Liver (tissue), 9 donors: Measurements from ENCODE around the gene AP1G1. TPM values are rescaled to one million over a fixed set of nuclear protein-coding genes. Genes with fewer than 3 reads are reported as not detected.
"Not testable (repeated sequence)": the region's sequence is repeated elsewhere in the genome, so short reads cannot be mapped to it uniquely, and the experiment has no call there.

ENCODE experiments used
- DNase-seq: peaks from one replicate; pipeline ENCODE4 v3.0.0-alpha.2; 2017; ENCODE audit warnings: low spot score
- H3K27ac ChIP-seq, 2 donors: one replicate each; pipeline ENCODE4 v1.7.0; 2013; ENCODE audit warnings: inconsistent platforms in 2 of 2, low read length in 2 of 2, control low read depth in 1 of 2, low read depth in 1 of 2, mild to moderate bottlenecking in 1 of 2
- H3K27me3 ChIP-seq, 4 donors: one replicate each; pipeline versions ENCODE4 v1.6.1 to v1.7.0; 2013; ENCODE audit warnings: low read length in 3 of 4, inconsistent platforms in 1 of 4, mild to moderate bottlenecking in 1 of 4, moderate library complexity in 1 of 4; ENCODE audit not compliant: control insufficient read depth in 4 of 4, insufficient read depth in 4 of 4
- H3K36me3 ChIP-seq, 4 donors: one replicate each; pipeline versions ENCODE4 v1.6.1 to v1.7.0; 2013; ENCODE audit warnings: low read length in 3 of 4, mild to moderate bottlenecking in 3 of 4, low read depth in 1 of 4, moderate library complexity in 1 of 4; ENCODE audit not compliant: control insufficient read depth in 4 of 4, insufficient read depth in 3 of 4
- H3K4me1 ChIP-seq, 4 donors: one replicate each; pipeline versions ENCODE4 v1.6.1 to v1.7.0; 2013; ENCODE audit warnings: low read length in 3 of 4, mild to moderate bottlenecking in 3 of 4, moderate library complexity in 1 of 4; ENCODE audit not compliant: control insufficient read depth in 4 of 4, insufficient read depth in 4 of 4
- H3K4me3 ChIP-seq, 3 donors: one replicate each; pipeline versions ENCODE4 v1.6.1 to v1.7.0; 2013; ENCODE audit warnings: low read length in 3 of 3, control low read depth in 1 of 3, low read depth in 1 of 3, mild to moderate bottlenecking in 1 of 3
- H3K9ac ChIP-seq, 2 donors: one replicate each; pipeline ENCODE4 v1.7.0; 2013; ENCODE audit warnings: low read length in 2 of 2, mild to moderate bottlenecking in 2 of 2, moderate library complexity in 2 of 2, control low read depth in 1 of 2, low read depth in 1 of 2
- H3K9me3 ChIP-seq, 4 donors: one replicate each; pipeline versions ENCODE4 v1.6.1 to v1.7.0; 2013; ENCODE audit warnings: low read length in 3 of 4; ENCODE audit not compliant: control insufficient read depth in 4 of 4
- ATF3 ChIP-seq: IDR thresholded peaks from 2 replicates; pipeline ENCODE4 v1.6.1; 2016; ENCODE audit warnings: antibody characterized with exemption
- EGR1 ChIP-seq, 2 donors: IDR thresholded peaks; 2 replicates each; pipeline ENCODE4 v1.6.1; 2016 to 2018; ENCODE audit warnings: antibody characterized with exemption in 2 of 2, low read depth in 2 of 2
- FOXA1 ChIP-seq: IDR thresholded peaks from 2 replicates; pipeline ENCODE4 v1.6.1; 2016; ENCODE audit warnings: antibody characterized with exemption
- GABPA ChIP-seq, 2 donors: IDR thresholded peaks in 1 of 2; conservative IDR thresholded peaks in 1 of 2; 2 replicates each; pipeline ENCODE4 v1.6.1; 2016; ENCODE audit warnings: antibody characterized with exemption in 2 of 2, mild to moderate bottlenecking in 1 of 2, moderate library complexity in 1 of 2
- HNF4G ChIP-seq: IDR thresholded peaks from 2 replicates; pipeline ENCODE4 v1.6.1; 2016; ENCODE audit warnings: antibody characterized with exemption
- JUND ChIP-seq, 2 donors: IDR thresholded peaks; 2 replicates each; pipeline ENCODE4 v1.6.1; 2016; ENCODE audit warnings: antibody characterized with exemption in 2 of 2
- NR2F2 ChIP-seq: IDR thresholded peaks from 2 replicates; pipeline ENCODE4 v1.6.1; 2016; ENCODE audit warnings: antibody characterized with exemption
- RAD21 ChIP-seq, 2 donors: IDR thresholded peaks; 2 replicates each; pipeline ENCODE4 v1.6.1; 2016; ENCODE audit warnings: antibody characterized with exemption in 2 of 2, mild to moderate bottlenecking in 2 of 2
- REST ChIP-seq: IDR thresholded peaks from 2 replicates; pipeline ENCODE4 v1.6.1; 2016; ENCODE audit warnings: antibody characterized with exemption, mild to moderate bottlenecking
- RXRA ChIP-seq, 2 donors: IDR thresholded peaks; 2 replicates each; pipeline ENCODE4 v1.6.1; 2017 to 2018; ENCODE audit warnings: antibody characterized with exemption in 2 of 2, mild to moderate bottlenecking in 1 of 2
- YY1 ChIP-seq: IDR thresholded peaks from 2 replicates; pipeline ENCODE4 v1.6.1; 2016; ENCODE audit warnings: antibody characterized with exemption, mild to moderate bottlenecking
- WGBS: extraction: QIAGEN DNeasy Blood & Tissue Kit; methylation state at CpG from one replicate; pipeline ENCODE4 v1.1.7; 2013; 5-methylcytosine and 5-hydroxymethylcytosine counted together
- polyA plus RNA-seq, 2 donors: library from polyadenylated mRNA; stranded (reverse) in 1 of 2; unstranded in 1 of 2; fragments of 200-250 nt in 1 of 2; fragments of >200 nt in 1 of 2; fragmentation: Nextera tagmentation in 1 of 2; extraction: Ambion mirVana in 1 of 2; gene quantifications; one replicate each; pipeline versions ENCODE4 v1.2.1 to v1.2.3, GENCODE V29; 2013 to 2015
- total RNA-seq, 2 donors: library from RNA; depleted of rRNA; stranded (reverse); fragments of >200 nt; gene quantifications; one replicate each; pipeline ENCODE4 v1.2.3, GENCODE V29; 2014
- TF ChIP-seq, protein P1 (sequence below): fragments of 150-350 bp; IDR thresholded peaks from 2 replicates; pipeline ENCODE4 v1.5.1; 2017; ENCODE audit warnings: improper control_type of control experiment, low read depth, low read length; ENCODE audit not compliant: missing input control
- TF ChIP-seq, protein P2 (sequence below): IDR thresholded peaks from 2 replicates; pipeline ENCODE4 v1.6.1; 2016; ENCODE audit warnings: antibody characterized with exemption
- donor health status: healthy.
- donor health status: healthy.
- donor health status: healthy.
- donor health status: healthy.
- donor health status: healthy.

The AP1G1 gene
- total and polyA plus RNA-seq, 4 donors: 11.4 to 64.4 (median 32.8) TPM

- DNase-seq: no peak
- WGBS: 88% methylated on average over 3 of the region's 3 CpGs
- Histone ChIP-seq H3K9ac (no peak overlapping the region), H3K4me3 (no peak overlapping the region), H3K27me3 (no peaks in the 10 kb centered on the region), H3K27ac (no peak overlapping the region), H3K4me1 (peaks cover 0 to 1% (median 0%) of the 10 kb centered on the region in 4 donors), H3K9me3 (no peaks in the 10 kb centered on the region), H3K36me3 (no peaks in the 10 kb centered on the region)
- no peak for TF ChIP-seq HNF4G
- no peak for TF ChIP-seq YY1
- TF ChIP-seq RAD21 (IDR thresholded peaks at IDR 0.05): no peak
- no peak for TF ChIP-seq JUND (IDR thresholded peaks at IDR 0.05)
- TF ChIP-seq RXRA (IDR thresholded peaks at IDR 0.05): no peak
- TF ChIP-seq ATF3: no peak
- TF ChIP-seq NR2F2: no peak
- TF ChIP-seq REST: no peak
Observed at GRCh38 chr16:71834291-71834690, 25.7 kb upstream of the AP1G1 start.

- H3K36me3 ChIP-seq, H3K9me3 ChIP-seq, H3K4me1 ChIP-seq, H3K27ac ChIP-seq, DNase-seq, H3K27me3 ChIP-seq, H3K9ac ChIP-seq, H3K4me3 ChIP-seq: not testable (repeated sequence)
- WGBS: 94% methylated on average over 2 of the region's 2 CpGs
Observed at GRCh38 chr16:71832112-71832511, 23.5 kb upstream of the AP1G1 start.

DNA sequence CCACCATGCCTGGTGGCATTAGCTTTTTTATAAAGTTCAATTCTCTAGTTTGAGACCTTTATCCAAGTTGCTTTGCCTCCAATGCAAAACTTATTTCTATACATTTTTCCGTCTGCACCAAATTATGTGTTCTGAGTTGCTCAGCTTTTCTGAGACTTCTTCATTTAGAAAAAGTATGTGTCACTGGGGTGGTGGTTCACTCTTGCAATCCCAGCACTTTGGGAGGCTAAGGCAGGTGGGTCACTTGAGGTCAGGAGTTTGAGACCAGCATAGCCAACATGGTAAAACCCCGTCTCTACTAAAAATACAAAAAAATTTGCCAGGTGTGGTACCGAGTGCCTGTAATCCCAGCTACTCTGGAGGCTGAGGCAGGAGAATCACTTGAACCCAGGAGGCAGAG is 23.1 kb upstream of the AP1G1 start:
- not testable (repeated sequence) for H3K27ac ChIP-seq, DNase-seq, H3K27me3 ChIP-seq, H3K9ac ChIP-seq, H3K36me3 ChIP-seq, H3K9me3 ChIP-seq, H3K4me3 ChIP-seq, H3K4me1 ChIP-seq
- 93% methylated on average over 3 of the region's 3 CpGs for WGBS

- no peak for TF ChIP-seq FOXA1
- no peak for TF ChIP-seq REST
- TF ChIP-seq, protein P1, sequence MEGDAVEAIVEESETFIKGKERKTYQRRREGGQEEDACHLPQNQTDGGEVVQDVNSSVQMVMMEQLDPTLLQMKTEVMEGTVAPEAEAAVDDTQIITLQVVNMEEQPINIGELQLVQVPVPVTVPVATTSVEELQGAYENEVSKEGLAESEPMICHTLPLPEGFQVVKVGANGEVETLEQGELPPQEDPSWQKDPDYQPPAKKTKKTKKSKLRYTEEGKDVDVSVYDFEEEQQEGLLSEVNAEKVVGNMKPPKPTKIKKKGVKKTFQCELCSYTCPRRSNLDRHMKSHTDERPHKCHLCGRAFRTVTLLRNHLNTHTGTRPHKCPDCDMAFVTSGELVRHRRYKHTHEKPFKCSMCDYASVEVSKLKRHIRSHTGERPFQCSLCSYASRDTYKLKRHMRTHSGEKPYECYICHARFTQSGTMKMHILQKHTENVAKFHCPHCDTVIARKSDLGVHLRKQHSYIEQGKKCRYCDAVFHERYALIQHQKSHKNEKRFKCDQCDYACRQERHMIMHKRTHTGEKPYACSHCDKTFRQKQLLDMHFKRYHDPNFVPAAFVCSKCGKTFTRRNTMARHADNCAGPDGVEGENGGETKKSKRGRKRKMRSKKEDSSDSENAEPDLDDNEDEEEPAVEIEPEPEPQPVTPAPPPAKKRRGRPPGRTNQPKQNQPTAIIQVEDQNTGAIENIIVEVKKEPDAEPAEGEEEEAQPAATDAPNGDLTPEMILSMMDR: no peak
- TF ChIP-seq, protein P2, sequence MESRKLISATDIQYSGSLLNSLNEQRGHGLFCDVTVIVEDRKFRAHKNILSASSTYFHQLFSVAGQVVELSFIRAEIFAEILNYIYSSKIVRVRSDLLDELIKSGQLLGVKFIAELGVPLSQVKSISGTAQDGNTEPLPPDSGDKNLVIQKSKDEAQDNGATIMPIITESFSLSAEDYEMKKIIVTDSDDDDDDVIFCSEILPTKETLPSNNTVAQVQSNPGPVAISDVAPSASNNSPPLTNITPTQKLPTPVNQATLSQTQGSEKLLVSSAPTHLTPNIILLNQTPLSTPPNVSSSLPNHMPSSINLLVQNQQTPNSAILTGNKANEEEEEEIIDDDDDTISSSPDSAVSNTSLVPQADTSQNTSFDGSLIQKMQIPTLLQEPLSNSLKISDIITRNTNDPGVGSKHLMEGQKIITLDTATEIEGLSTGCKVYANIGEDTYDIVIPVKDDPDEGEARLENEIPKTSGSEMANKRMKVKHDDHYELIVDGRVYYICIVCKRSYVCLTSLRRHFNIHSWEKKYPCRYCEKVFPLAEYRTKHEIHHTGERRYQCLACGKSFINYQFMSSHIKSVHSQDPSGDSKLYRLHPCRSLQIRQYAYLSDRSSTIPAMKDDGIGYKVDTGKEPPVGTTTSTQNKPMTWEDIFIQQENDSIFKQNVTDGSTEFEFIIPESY: no peak
- no peak for TF ChIP-seq GABPA (IDR thresholded peaks at IDR 0.05 in 1 of 2, conservative IDR thresholded peaks at IDR 0.05 in 1 of 2)
- TF ChIP-seq EGR1 (IDR thresholded peaks at IDR 0.05; ENCODE audit: low read depth in 2 of 2): no peak
- TF ChIP-seq HNF4G: no peak
- no peaks in the 10 kb centered on the region for H3K9me3 ChIP-seq
- H3K4me3 ChIP-seq: no peak overlapping the region
- no peaks in the 10 kb centered on the region for H3K36me3 ChIP-seq
- H3K27ac ChIP-seq: no peak overlapping the region
- no peak overlapping the region for H3K9ac ChIP-seq
- H3K4me1 ChIP-seq: peaks cover 0 to 1% (median 0%) of the 10 kb centered on the region in 4 donors
- WGBS: 84% methylated on average over 2 of the region's 2 CpGs
- no peaks in the 10 kb centered on the region for H3K27me3 ChIP-seq
- DNase-seq: no peak
Observed at GRCh38 chr16:71830359-71830758, 21.7 kb upstream of the AP1G1 start.
